Osteoblast (primary cell): ENCODE data around the gene CARMIL3. TPM values are rescaled to one million over a fixed set of nuclear protein-coding genes. Genes with fewer than 3 reads are reported as not detected.
"Not testable (repeated sequence)": the region's sequence is repeated elsewhere in the genome, so short reads cannot be mapped to it uniquely, and the experiment has no call there.

ENCODE experiments used
- DNase-seq: peaks from one replicate; pipeline ENCODE4 v3.0.0; 2011; ENCODE audit warnings: low spot score, mixed read lengths; ENCODE audit not compliant: insufficient read length; ENCODE audit errors: missing footprints
- H2AFZ ChIP-seq: 2 replicates; pipeline ENCODE4 v1.6.0; 2011; ENCODE audit warnings: mild to moderate bottlenecking, low read length
- H3K27ac ChIP-seq: 2 replicates; pipeline ENCODE4 v1.5.1; 2011; ENCODE audit warnings: mild to moderate bottlenecking, low read depth, low read length, moderate library complexity
- H3K27me3 ChIP-seq: 2 replicates; pipeline ENCODE4 v1.6.0; 2012; ENCODE audit warnings: mild to moderate bottlenecking, control low read depth, inconsistent platforms, low read length, moderate library complexity; ENCODE audit not compliant: insufficient read depth
- H3K36me3 ChIP-seq: 2 replicates; pipeline ENCODE4 v1.5.1; 2011; ENCODE audit warnings: mild to moderate bottlenecking, low read length, control low read depth, moderate library complexity; ENCODE audit not compliant: insufficient read depth
- H3K4me1 ChIP-seq: 2 replicates; pipeline ENCODE4 v1.5.1; 2011; ENCODE audit warnings: mild to moderate bottlenecking, low read length, control low read depth, moderate library complexity; ENCODE audit not compliant: insufficient read depth
- H3K4me2 ChIP-seq: 2 replicates; pipeline ENCODE4 v1.6.0; 2011; ENCODE audit warnings: mild to moderate bottlenecking, low read length; ENCODE audit not compliant: insufficient read depth
- H3K4me3 ChIP-seq: fragments of 200-600 bp; sonication (generic); 3 replicates; pipeline ENCODE4 v1.5.1; 2012; ENCODE audit warnings: mild to moderate bottlenecking, low read length, inconsistent platforms; ENCODE audit not compliant: insufficient read depth
- H3K79me2 ChIP-seq: 2 replicates; pipeline ENCODE4 v1.6.0; 2012; ENCODE audit warnings: mild to moderate bottlenecking, low read length, control low read depth, inconsistent platforms; ENCODE audit not compliant: insufficient read depth
- H3K9me3 ChIP-seq: 2 replicates; pipeline ENCODE4 v1.5.1; 2011; ENCODE audit warnings: low read depth, low read length, control low read depth
- H4K20me1 ChIP-seq: 2 replicates; pipeline ENCODE4 v1.6.0; 2012; ENCODE audit warnings: mild to moderate bottlenecking, low read length, control low read depth; ENCODE audit not compliant: insufficient read depth
- total RNA-seq: library from RNA; depleted of rRNA; stranded (reverse); fragments of >200 nt; gene quantifications from 2 replicates; pipeline ENCODE4 v1.2.3, GENCODE V29; 2012
- TF ChIP-seq, protein P1 (sequence below): IDR thresholded peaks from 2 replicates; pipeline ENCODE4 v1.5.1; 2011; ENCODE audit warnings: mild to moderate bottlenecking, low read depth, low read length, moderate library complexity; ENCODE audit errors: extremely low read depth

CARMIL3 gene, protein sequence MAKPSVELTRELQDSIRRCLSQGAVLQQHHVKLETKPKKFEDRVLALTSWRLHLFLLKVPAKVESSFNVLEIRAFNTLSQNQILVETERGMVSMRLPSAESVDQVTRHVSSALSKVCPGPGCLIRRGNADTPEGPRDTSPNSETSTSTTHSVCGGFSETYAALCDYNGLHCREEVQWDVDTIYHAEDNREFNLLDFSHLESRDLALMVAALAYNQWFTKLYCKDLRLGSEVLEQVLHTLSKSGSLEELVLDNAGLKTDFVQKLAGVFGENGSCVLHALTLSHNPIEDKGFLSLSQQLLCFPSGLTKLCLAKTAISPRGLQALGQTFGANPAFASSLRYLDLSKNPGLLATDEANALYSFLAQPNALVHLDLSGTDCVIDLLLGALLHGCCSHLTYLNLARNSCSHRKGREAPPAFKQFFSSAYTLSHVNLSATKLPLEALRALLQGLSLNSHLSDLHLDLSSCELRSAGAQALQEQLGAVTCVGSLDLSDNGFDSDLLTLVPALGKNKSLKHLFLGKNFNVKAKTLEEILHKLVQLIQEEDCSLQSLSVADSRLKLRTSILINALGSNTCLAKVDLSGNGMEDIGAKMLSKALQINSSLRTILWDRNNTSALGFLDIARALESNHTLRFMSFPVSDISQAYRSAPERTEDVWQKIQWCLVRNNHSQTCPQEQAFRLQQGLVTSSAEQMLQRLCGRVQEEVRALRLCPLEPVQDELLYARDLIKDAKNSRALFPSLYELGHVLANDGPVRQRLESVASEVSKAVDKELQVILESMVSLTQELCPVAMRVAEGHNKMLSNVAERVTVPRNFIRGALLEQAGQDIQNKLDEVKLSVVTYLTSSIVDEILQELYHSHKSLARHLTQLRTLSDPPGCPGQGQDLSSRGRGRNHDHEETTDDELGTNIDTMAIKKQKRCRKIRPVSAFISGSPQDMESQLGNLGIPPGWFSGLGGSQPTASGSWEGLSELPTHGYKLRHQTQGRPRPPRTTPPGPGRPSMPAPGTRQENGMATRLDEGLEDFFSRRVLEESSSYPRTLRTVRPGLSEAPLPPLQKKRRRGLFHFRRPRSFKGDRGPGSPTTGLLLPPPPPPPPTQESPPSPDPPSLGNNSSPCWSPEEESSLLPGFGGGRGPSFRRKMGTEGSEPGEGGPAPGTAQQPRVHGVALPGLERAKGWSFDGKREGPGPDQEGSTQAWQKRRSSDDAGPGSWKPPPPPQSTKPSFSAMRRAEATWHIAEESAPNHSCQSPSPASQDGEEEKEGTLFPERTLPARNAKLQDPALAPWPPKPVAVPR (N-terminal part only)
- total RNA-seq = not detected in 2 replicates

DNA sequence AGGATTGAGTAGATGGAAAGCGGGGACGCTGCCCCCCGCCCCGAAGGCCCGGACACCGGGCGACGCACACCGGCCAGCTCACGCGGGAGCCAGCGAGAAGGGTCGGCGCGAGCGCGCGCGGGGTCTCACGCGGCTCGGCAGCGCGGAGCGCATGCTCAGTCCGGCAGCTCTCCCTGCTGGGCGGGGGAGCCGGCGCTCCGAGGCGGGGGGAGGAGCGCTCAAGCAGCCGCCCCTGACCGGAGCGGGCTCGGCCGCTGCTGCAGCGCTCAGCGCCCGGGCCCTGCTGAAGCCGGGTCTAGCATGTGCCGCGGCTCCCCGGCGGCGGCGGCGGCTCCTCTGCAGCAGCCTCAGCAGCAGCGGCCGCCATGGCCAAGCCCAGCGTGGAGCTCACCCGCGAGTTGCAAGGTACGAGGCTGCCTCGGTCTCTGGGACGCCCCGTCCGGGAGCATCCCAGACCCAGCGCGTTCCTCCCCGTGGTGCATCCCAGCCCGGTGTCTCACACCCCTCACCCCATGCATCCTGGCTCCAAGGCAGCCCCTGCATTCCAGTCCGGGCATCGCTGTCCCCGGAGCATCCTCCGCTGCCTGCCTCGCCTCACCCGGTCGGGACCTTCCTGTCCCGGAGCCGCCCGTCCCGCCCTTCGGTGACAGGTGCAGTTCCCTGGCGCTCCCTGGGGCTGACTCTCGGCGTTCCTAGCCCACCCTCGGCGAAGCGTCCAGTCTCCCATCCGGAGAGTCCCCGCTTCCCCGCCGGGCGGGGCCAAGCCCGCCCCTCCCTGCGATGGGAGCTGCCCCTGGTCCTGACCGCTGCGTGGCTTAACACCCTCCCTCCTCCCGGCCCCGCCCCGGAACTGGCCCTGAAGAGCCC, at the start of gene CARMIL3:
Gene CARMIL3, plus strand, starts transcription at position 221 of the 867 bp plus-strand sequence. Its CDS starts 145 bp downstream, at position 366.
- Histone ChIP-seq H3K4me3 (peak within 1 kb of the TSS; percentile 74), H3K9me3 (no peaks in the 10 kb centered on the region), H3K36me3 (no peaks in the 10 kb centered on the region), H2AFZ (peak within 1 kb of the TSS; percentile 76), H3K79me2 (no peaks in the 10 kb centered on the region), H3K4me1 (peaks cover 6% of the 10 kb centered on the region), H3K27ac (no peak within 1 kb of the TSS), H4K20me1 (no peaks in the 10 kb centered on the region), H3K27me3 (peaks cover 41% of the 10 kb centered on the region), H3K4me2 (peak within 1 kb of the TSS; percentile 84)
- TF ChIP-seq, protein P1, sequence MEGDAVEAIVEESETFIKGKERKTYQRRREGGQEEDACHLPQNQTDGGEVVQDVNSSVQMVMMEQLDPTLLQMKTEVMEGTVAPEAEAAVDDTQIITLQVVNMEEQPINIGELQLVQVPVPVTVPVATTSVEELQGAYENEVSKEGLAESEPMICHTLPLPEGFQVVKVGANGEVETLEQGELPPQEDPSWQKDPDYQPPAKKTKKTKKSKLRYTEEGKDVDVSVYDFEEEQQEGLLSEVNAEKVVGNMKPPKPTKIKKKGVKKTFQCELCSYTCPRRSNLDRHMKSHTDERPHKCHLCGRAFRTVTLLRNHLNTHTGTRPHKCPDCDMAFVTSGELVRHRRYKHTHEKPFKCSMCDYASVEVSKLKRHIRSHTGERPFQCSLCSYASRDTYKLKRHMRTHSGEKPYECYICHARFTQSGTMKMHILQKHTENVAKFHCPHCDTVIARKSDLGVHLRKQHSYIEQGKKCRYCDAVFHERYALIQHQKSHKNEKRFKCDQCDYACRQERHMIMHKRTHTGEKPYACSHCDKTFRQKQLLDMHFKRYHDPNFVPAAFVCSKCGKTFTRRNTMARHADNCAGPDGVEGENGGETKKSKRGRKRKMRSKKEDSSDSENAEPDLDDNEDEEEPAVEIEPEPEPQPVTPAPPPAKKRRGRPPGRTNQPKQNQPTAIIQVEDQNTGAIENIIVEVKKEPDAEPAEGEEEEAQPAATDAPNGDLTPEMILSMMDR = no peak
- DNase-seq = peak; percentile 97

DNA sequence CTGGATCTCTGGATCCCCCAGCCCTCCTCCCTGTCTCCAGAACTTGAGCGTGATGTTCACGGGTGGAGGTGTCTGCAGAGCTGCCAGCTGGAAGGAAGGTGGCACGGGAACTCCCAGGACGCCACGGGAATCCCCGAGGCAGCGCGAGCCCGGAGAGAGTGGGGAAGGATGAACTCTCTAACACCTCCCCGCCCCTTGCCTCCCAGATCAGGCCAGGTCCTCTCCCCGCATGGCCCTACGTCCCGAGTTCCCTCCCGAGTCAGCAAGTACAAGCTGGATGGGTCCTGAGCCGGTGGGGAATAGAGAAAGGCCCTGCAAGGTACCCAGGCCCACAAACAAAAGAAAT, 45.4 kb upstream of the CARMIL3 start:
- H3K27me3 ChIP-seq, DNase-seq, H3K36me3 ChIP-seq, H3K27ac ChIP-seq, H3K9me3 ChIP-seq, H3K4me1 ChIP-seq, H3K79me2 ChIP-seq, H4K20me1 ChIP-seq: not testable (repeated sequence)
- Histone ChIP-seq H2AFZ (peak overlapping the region; percentile 86), H3K4me2 (peak overlapping the region; percentile 74), H3K4me3 (peak overlapping the region; percentile 66)

DNA sequence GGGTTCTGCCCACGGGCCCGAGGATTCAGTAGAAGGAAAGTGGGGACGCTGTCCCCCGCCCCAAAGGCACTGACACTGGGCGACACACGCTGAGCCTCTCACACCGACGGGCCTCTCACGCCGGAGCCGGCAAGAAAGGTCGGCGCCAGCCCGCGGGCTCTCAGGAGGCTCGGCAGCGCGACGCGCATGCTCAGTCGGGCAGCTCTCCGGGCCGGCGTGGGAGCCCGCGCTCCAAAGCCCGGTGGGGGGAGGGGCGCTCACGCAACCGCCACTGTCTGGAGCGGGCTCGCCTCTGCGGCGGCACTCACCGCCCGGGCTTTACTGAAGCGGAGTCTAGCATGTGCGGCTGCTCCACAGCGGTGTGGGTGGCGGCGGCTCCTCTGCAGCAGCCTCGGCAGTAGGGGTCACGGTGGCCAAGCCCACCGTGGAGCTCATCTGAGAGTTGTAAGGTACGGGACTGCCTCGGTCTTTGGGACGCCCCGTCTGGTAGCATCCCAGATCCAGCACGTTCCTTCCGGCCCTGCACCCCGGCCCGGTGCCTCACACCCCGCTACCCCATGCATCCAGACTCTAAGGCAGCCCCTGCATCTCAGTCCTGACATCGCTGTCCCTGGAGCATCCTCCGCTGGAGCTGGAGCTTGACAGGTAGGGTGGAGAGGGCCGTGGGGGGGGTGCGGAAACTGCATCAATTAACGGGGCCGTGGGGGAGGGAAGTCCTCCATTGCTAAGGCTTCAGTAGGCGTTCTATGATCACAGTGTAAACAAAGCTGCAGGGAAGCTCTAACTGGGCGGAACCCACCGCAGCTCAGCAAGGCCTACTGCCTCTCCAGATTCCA, 44.8 kb upstream of the CARMIL3 start:
- not testable (repeated sequence) for H3K79me2 ChIP-seq, H3K27me3 ChIP-seq, H4K20me1 ChIP-seq, H3K27ac ChIP-seq, H3K4me1 ChIP-seq, DNase-seq, H3K9me3 ChIP-seq, H3K36me3 ChIP-seq
- H3K4me2 ChIP-seq = peak overlapping the region; percentile 74
- H3K4me3 ChIP-seq = peak overlapping the region; percentile 66
- peak overlapping the region; percentile 86 for H2AFZ ChIP-seq

DNA sequence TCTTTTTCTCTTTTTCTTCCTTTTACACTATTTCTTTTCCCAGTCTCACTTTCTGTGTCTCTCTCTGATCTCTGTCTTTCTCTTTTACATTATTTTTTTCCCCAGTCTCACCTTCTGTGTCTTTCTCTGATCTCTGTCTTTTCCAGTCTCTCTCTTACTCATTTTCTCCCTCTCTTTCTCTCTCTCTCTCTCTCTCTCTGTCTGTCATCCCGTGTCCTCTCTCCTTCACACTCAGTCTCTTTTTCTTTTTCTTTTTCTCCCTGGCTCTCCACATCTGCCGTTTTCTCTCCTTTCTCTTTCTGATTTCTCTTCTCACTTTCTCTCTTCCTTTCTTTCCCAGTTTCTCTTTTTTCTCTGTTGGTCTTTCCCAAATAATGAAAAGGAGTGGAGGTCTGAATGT, 40.8 kb upstream of the CARMIL3 start:
- no peaks in the 10 kb centered on the region for H3K4me1 ChIP-seq
- H3K27ac ChIP-seq = no peak overlapping the region
- H3K4me2 ChIP-seq = no peak overlapping the region
- no peaks in the 10 kb centered on the region for H4K20me1 ChIP-seq
- H3K9me3 ChIP-seq = no peaks in the 10 kb centered on the region
- DNase-seq = no peak
- H3K4me3 ChIP-seq = no peak overlapping the region
- H3K27me3 ChIP-seq = no peaks in the 10 kb centered on the region
- TF ChIP-seq, protein P1 = no peak
- H3K79me2 ChIP-seq = no peaks in the 10 kb centered on the region
- H3K36me3 ChIP-seq = no peaks in the 10 kb centered on the region
- H2AFZ ChIP-seq = no peak overlapping the region

DNA sequence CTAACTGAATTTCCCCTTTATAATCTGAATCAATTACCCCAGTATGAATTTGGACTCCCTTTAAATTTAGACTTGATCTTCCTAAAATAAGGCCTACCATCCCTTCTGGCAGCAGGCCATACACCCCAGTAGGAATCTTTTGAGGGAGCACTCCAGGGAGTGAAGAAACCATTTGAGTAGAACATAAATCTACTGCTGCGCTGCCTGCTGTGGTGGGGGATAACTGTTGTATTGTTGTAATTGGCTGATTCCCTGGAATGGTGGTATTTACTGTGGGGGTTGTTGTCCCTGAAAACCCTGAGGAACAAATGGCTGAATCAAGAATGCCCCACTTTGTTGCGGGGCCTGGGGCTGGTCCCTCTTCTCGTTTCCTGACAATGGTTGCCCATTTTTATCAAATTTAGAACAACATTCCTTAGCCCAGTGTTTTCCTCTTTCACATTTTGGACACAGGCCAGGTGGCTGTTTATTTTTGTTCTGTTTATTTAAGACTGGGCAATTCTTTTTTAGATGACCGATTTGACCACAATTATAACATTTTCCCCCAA, 39.0 kb upstream of the CARMIL3 start:
- H3K9me3 ChIP-seq, H3K4me3 ChIP-seq, H3K27ac ChIP-seq, H3K4me1 ChIP-seq, H2AFZ ChIP-seq, H4K20me1 ChIP-seq, H3K27me3 ChIP-seq, DNase-seq, H3K36me3 ChIP-seq, H3K79me2 ChIP-seq, H3K4me2 ChIP-seq: not testable (repeated sequence)
